Gastrocnemius medialis (tissue), 4 donors: ENCODE results near the gene GGTA1. TPM values are rescaled to one million over a fixed set of nuclear protein-coding genes. Genes with fewer than 3 reads are reported as not detected.
"Not testable (repeated sequence)": the region's sequence is repeated elsewhere in the genome, so short reads cannot be mapped to it uniquely, and the experiment has no call there.

Source experiments
- ATAC-seq, 2 donors: fragments of 150-250 bp; one replicate each; pipeline ENCODE4 v1.9.1; 2016
- DNase-seq, 2 donors: peaks; one replicate each; pipeline ENCODE4 v3.0.0-alpha.2; 2019
- H3K27ac ChIP-seq, 4 donors: fragments of 200-600 bp; sonication (generic); 1 replicate in 1 of 4; 2 replicates in 3 of 4; pipeline ENCODE4 v1.5.1; 2016 to 2018; ENCODE audit warnings: mild to moderate bottlenecking in 2 of 4, moderate library complexity in 1 of 4
- H3K27me3 ChIP-seq, 3 donors: fragments of 200-600 bp; sonication (generic) in 2 of 3; 1 replicate in 1 of 3; 2 replicates in 2 of 3; pipeline versions ENCODE4 v1.5.1 to v1.6.0; 2016 to 2019; ENCODE audit warnings: mild to moderate bottlenecking in 1 of 3, moderate library complexity in 1 of 3
- H3K36me3 ChIP-seq, 2 donors: fragments of 200-600 bp; sonication (generic) in 1 of 2; one replicate each; pipeline ENCODE4 v1.5.1; 2017 to 2018
- H3K4me1 ChIP-seq, 2 donors: fragments of 200-600 bp; sonication (generic) in 1 of 2; one replicate each; pipeline ENCODE4 v1.5.1; 2016 to 2017; ENCODE audit warnings: mild to moderate bottlenecking in 2 of 2
- H3K4me3 ChIP-seq, 4 donors: fragments of 200-600 bp; sonication (generic) in 3 of 4; 1 replicate in 1 of 4; 2 replicates in 3 of 4; pipeline ENCODE4 v1.5.1; 2016 to 2019; ENCODE audit warnings: mild to moderate bottlenecking in 2 of 4
- H3K9me3 ChIP-seq, 3 donors: fragments of 200-600 bp; sonication (generic) in 2 of 3; 1 replicate in 1 of 3; 2 replicates in 2 of 3; pipeline ENCODE4 v1.5.1; 2016 to 2019
- POLR2A ChIP-seq, 2 donors: fragments of 450-650 bp; IDR thresholded peaks; one replicate each; pipeline ENCODE4 v1.6.1; 2017; ENCODE audit warnings: antibody characterized with exemption in 2 of 2, mild to moderate bottlenecking in 2 of 2, moderate library complexity in 2 of 2
- in situ Hi-C, 4 donors: fragments of 200-750 bp; cut with MboI; loops; one replicate each; pipeline versions ENCODE4 v1.15.0 to v1.8.0; 2017; ENCODE audit warnings: low sequenced_read_pairs in 4 of 4
- intact Hi-C: fragments of 100-400 bp; cut with DNase I; formaldehyde crosslinking; loops from one replicate; pipeline ENCODE4 v1.15.1; 2023; ENCODE audit warnings: low total_unique reads
- total RNA-seq, 4 donors: library from RNA; depleted of rRNA; stranded (reverse); fragments of >200 nt; gene quantifications; one replicate each; pipeline versions ENCODE4 v1.1.0 to v1.2.3, GENCODE V29; 2016
- TF ChIP-seq, protein P1 (sequence below), 5 experiments: fragments of 450-650 bp in 3 of 5; fragments of 200-600 bp in 2 of 5; sonication (generic) in 2 of 5; IDR thresholded peaks in 4 of 5; conservative IDR thresholded peaks in 1 of 5; 1 replicate in 4 of 5; 2 replicates in 1 of 5; pipeline ENCODE4 v1.5.1; 2016 to 2019; ENCODE audit warnings: antibody characterized with exemption in 5 of 5, mild to moderate bottlenecking in 3 of 5, moderate library complexity in 3 of 5

GGTA1 gene
- total RNA-seq, 4 donors from 2014 or later, result 1.4 to 11.7 (median 3.5) TPM

DNA sequence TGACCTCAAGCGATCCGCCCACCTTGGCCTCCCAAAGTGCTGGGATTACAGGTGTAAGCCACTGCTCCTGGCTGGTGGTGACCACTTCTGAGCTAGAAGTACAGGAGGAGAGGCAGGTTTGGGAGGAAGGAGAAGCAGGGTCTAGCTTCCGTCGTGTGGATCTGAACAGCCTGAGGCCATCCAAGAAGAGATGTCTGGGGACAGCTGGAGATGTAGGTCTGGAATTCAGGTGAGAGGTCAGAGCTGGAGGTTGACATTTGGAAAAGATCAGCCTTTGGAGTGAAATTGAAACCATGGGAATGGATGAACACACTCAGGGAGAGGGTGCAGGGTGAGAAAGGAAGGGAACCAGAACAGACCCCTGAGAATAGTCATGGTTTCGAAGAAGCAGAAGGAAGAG is 33.2 kb upstream of the GGTA1 start:
- no peak overlapping the region for H3K4me3 ChIP-seq
- H3K27me3 ChIP-seq, result no peaks in the 10 kb centered on the region
- ATAC-seq (no peak), DNase-seq (no peak)
- no peaks in the 10 kb centered on the region for H3K36me3 ChIP-seq
- H3K9me3 ChIP-seq, result no peaks in the 10 kb centered on the region
- intact Hi-C loops, result no loop called here
- no peak overlapping the region for H3K27ac ChIP-seq
- peaks cover 0 to 5% of the 10 kb centered on the region in 2 donors for H3K4me1 ChIP-seq
- TF ChIP-seq POLR2A (IDR thresholded peaks at IDR 0.05), result no peak
- TF ChIP-seq, protein P1, sequence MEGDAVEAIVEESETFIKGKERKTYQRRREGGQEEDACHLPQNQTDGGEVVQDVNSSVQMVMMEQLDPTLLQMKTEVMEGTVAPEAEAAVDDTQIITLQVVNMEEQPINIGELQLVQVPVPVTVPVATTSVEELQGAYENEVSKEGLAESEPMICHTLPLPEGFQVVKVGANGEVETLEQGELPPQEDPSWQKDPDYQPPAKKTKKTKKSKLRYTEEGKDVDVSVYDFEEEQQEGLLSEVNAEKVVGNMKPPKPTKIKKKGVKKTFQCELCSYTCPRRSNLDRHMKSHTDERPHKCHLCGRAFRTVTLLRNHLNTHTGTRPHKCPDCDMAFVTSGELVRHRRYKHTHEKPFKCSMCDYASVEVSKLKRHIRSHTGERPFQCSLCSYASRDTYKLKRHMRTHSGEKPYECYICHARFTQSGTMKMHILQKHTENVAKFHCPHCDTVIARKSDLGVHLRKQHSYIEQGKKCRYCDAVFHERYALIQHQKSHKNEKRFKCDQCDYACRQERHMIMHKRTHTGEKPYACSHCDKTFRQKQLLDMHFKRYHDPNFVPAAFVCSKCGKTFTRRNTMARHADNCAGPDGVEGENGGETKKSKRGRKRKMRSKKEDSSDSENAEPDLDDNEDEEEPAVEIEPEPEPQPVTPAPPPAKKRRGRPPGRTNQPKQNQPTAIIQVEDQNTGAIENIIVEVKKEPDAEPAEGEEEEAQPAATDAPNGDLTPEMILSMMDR (IDR thresholded peaks at IDR 0.05 in 4 of 5, conservative IDR thresholded peaks at IDR 0.05 in 1 of 5), result no peak
- in situ Hi-C loops, result loop anchor here in 2 of 4 donors (25.0 kb wide), 2 partner anchors 304 to 829 kb away; partner anchors contain the start of gene PTGS1 (in 1 of the 2)

DNA sequence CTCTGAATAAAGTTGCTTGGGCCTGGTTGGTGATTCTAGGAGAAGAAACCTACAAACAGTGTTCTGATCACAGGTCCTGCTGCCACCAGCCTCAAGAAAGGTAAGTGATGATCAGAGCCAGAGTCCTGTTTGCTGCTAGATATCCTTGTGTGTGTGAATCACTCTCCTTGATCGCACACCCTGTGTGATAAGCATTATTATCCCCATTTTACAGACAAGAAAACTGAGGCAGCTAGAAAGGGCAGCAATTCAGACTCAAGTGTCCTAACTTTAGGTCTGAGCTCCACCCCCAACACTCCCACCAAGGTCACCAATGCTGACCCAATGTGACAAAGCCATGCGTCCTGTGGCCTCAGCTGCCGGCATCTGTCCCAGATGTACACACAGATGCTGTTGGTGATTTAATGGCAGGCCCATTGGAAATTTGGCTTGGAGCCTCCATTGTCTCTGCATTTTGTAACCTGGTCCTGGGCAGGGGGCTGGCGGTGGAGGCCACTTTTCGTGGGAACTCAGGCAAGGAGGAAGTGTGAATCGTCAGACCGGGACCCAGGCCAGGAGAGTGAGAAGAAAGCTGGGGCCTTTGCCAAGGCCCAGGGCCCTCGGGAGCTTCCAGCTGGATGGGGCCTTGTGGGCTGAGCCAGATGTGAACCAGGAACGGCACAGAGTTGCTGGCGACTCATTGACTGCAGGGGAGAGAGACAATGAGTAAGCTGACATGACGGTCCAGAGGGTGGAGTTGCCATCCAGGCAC is 29.8 kb upstream of the GGTA1 start:
- no peaks in the 10 kb centered on the region for H3K9me3 ChIP-seq
- in situ Hi-C loops, result loop anchor here in 2 of 4 donors (25.0 kb wide), 2 partner anchors 308 to 833 kb away; partner anchors contain the start of gene PTGS1 (in 1 of the 2)
- ATAC-seq, result peak; percentile 79 to 84
- intact Hi-C loops, result no loop called here
- DNase-seq, result peak; percentile 56 to 86
- H3K27me3 ChIP-seq, result no peaks in the 10 kb centered on the region
- peak overlapping the region in 3 of 4 donors; percentile 14 to 42 (median 41) for H3K27ac ChIP-seq
- H3K36me3 ChIP-seq, result no peaks in the 10 kb centered on the region
- H3K4me1 ChIP-seq, result peaks cover 0 to 5% of the 10 kb centered on the region in 2 donors
- no peak overlapping the region for H3K4me3 ChIP-seq
- no peak for TF ChIP-seq POLR2A (IDR thresholded peaks at IDR 0.05)
- TF ChIP-seq, protein P1 (IDR thresholded peaks at IDR 0.05 in 4 of 5, conservative IDR thresholded peaks at IDR 0.05 in 1 of 5), result no peak

DNA sequence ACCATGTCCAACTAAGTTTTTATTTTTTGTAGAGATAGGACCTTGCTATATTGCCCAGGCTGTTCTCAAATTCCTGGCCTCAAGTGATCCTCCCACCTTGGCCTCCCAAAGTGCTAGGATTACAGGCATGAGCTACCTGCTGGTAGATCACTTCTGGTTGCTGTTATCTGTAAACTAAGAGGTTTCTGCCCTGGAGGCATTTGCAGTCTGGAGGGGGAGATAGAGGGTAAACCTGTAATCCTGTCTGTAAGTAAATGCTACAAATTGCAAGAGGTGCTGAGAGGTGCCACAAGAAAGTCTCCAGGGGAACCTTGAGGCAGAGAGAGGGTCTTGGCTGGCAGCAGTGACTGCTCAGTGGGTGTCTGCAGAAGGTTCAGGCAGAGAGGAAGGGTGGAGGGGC is 29.0 kb upstream of the GGTA1 start:
- intact Hi-C loops (no loop called here), in situ Hi-C loops (loop anchor here in 2 of 4 donors (25.0 kb wide), 2 partner anchors 309 to 834 kb away; partner anchors contain the start of gene PTGS1 (in 1 of the 2))
- DNase-seq, result no peak
- H3K4me1 ChIP-seq, result peaks cover 0 to 5% of the 10 kb centered on the region in 2 donors
- no peaks in the 10 kb centered on the region for H3K9me3 ChIP-seq
- H3K27ac ChIP-seq, result no peak overlapping the region
- no peak overlapping the region for H3K4me3 ChIP-seq
- H3K36me3 ChIP-seq, result no peaks in the 10 kb centered on the region
- no peak for ATAC-seq
- H3K27me3 ChIP-seq, result no peaks in the 10 kb centered on the region
- TF ChIP-seq, protein P1 (IDR thresholded peaks at IDR 0.05 in 4 of 5, conservative IDR thresholded peaks at IDR 0.05 in 1 of 5), result no peak
- TF ChIP-seq POLR2A (IDR thresholded peaks at IDR 0.05), result no peak

DNA sequence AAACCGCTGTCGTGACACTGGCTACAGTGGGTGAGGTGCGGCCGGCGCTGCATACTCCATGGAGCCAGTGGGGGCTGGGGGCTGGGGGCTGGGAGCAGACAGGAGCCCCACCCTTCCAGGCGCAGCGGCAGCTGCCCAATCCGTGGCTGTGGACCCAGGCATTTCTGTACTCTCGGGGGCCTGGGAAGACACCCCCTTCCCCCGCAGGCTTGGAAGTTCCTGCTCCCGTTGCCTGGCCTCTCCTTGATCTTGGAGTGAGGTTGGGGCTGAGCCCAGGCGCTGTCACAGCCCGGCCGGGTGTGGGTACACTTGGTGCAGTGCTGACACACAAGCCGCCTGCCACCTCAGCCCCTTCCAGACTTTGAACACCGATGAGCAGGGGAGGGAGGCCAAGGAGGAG is 27.7 kb upstream of the GGTA1 start:
- TF ChIP-seq POLR2A (IDR thresholded peaks at IDR 0.05), result no peak
- TF ChIP-seq, protein P1 (IDR thresholded peaks at IDR 0.05 in 4 of 5, conservative IDR thresholded peaks at IDR 0.05 in 1 of 5), result no peak
- ATAC-seq, result no peak
- H3K27ac ChIP-seq, result no peak overlapping the region

DNA sequence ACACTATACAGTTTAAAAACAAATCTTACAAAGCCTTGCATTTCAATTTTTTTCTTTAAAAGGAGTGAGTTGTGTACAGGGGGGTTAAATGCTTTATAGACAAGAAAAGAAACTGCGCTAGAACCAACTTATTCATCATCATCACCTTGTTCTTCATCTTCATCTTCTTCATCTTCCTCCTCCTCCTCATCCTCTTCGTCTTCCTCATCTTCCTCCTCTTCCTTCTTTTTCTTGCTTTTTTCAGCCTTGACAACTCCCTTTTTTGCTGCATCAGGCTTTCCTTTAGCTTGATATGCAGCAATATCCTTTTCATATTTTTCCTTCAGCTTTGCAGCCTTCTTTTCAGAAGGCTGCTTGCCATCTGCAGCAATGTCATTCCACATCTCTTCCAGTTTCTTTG is 20.0 kb upstream of the GGTA1 start:
- H3K4me3 ChIP-seq, H3K4me1 ChIP-seq, H3K27ac ChIP-seq, DNase-seq, intact Hi-C loops, ATAC-seq, in situ Hi-C loops, H3K9me3 ChIP-seq, H3K27me3 ChIP-seq, H3K36me3 ChIP-seq: not testable (repeated sequence)

More for the DNA sequence above, 27.7 kb upstream of the GGTA1 start:
- H3K27me3 ChIP-seq, result no peaks in the 10 kb centered on the region
- H3K4me3 ChIP-seq, result no peak overlapping the region
- intact Hi-C loops, result no loop called here
- no peaks in the 10 kb centered on the region for H3K9me3 ChIP-seq
- H3K36me3 ChIP-seq, result no peaks in the 10 kb centered on the region
- DNase-seq, result no peak
- in situ Hi-C loops, result loop anchor here in 2 of 4 donors (25.0 kb wide), 2 partner anchors 310 to 835 kb away; partner anchors contain the start of gene PTGS1 (in 1 of the 2)
- peaks cover 0 to 5% of the 10 kb centered on the region in 2 donors for H3K4me1 ChIP-seq
